Measurements from ENCODE around the gene LENG1.
A peak's percentile ranks its signal among the peaks of the same experiment; 100 is the strongest.

LENG1 gene

DNA sequence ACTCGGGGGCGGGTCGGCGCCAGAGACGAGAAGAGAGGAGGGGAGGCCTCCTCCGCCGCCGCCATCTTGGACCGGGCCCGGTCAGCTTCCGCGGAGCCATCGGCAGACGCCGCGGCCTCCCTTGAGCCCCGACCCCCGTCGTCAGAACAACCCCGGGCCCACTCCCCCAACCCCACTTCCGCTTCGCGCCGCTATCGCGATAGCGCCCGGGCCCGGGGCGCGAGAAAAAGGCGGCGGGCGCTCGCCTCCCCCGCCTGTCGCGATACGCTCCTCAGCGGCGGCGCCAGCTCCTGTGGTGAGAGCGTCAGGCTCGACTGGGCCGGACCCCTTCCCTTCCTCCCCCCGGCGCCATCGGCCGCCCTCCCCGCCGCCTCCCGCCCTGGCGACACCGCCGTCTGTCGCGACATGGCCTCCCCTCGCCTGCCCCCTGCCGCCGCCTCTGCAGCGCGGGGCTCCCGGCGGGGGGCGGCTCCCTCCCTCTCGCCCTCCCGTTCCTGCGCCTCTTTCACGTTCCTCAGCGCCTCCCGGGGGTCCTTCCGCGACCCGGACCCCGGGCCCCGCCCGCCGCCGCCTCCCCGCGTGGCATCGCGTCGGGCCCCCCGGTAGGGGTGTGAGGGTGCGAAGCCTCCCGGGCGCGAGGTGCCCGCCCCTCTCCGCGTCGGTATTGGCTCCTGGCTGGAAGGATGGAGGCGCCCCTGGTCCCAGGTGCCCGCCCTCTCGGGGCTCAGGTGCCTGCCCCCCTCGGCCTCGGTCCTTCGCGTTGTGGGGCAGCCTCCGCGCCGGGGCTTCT, 21.6 kb downstream of the LENG1 start, which contains the start of gene CNOT3:
Gene CNOT3 (plus strand): TSS at position 64 of the 790 bp plus-strand sequence. CDS start 5,217 bp downstream, outside the sequence.
- DNase-seq: peak; percentile 49

GRCh38 chr19:54136864-54137698, 22.4 kb downstream of the LENG1 start:
- peak; percentile 100 for DNase-seq

DNA sequence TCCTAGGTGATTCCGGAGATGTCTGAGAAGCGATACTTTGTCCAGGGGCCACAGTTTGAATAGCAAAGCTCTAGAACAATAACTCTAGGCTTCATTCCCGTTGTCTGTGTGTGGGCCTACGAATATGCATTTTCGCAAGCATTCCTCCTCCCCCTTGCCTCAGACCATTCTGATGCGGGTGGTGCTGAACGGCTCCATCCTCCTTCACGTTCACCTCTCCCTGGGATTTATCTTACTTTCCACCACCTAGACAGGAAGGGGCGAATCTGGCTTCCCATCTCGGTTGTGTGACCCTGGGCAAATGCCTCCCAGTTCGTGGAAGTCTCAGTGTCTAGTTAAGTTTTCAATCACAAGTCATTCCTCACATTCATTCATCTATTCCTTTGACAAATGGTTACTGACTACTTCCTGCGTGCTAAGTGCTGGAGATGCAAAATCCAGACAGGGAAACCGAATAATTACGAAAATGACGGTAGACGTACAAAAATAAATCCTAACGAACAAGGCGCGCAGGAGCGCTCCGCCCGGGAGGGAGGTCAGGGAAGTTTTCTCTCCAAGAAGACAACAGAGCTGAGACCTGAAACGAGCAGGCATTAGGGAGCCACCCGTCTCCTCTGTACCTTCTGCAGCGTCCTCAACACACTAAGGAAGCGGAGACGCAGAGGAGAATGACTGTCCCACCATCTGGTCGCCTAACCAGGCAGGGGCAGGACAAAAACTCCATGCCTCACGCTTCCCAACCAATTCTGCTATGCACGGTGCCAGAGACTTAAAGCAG, 23.2 kb downstream of the LENG1 start:
- DNase-seq: no peak

DNA sequence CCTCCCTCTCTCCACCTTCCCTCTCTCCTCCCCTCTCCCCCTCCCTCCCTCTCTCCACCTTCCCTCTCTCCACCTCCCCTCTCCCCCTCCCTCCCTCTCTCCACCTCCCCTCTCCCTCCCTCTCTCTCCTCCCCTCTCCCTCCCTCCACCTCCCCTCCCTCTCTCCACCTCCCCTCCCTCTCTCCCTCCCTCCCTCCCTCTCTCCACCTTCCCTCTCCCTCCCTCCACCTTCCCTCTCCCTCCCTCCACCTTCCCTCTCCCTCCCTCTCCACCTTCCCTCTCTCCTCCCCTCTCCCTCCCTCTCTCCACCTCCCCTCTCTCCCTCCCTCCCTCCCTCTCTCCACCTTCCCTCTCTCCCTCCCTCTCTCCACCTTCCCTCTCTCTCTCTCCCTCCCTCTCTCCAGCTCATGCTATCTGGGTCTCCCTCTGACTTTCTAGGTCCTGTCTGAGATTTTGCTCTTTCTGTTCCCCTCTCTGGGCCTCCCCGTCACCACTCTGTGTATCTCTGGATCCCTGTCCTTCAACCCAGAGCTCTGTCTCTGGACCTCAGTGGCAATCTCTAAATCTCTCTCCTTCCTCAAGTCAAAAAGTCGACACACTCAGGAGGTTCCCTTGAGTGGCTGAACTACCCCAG, 25.4 kb downstream of the LENG1 start:
- DNase-seq: no peak

- DNase-seq: no peak
These were observed 26.1 kb downstream of the LENG1 start for GRCh38 chr19:54133312-54133956.

GRCh38 chr19:54129617-54129996, 29.9 kb downstream of the LENG1 start:
- DNase-seq: no peak

GRCh38 chr19:54128796-54129616, 30.5 kb downstream of the LENG1 start:
- no peak for DNase-seq

DNA sequence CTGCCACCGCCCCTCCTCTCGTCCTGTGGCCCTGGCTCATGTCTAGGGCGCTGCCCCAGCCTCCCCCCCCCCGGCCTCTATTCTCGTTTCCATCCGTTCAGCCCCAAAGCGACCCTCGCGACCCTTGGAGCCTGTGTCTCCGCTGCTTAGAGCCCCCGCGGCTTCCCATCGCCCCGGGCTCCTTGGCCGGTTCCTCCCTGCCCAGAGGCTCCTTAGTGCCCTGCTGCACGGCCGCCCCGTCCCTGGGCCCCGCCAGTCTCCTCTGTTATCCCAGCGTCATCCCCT, 31.1 kb downstream of the LENG1 start:
- no peak for DNase-seq

DNA sequence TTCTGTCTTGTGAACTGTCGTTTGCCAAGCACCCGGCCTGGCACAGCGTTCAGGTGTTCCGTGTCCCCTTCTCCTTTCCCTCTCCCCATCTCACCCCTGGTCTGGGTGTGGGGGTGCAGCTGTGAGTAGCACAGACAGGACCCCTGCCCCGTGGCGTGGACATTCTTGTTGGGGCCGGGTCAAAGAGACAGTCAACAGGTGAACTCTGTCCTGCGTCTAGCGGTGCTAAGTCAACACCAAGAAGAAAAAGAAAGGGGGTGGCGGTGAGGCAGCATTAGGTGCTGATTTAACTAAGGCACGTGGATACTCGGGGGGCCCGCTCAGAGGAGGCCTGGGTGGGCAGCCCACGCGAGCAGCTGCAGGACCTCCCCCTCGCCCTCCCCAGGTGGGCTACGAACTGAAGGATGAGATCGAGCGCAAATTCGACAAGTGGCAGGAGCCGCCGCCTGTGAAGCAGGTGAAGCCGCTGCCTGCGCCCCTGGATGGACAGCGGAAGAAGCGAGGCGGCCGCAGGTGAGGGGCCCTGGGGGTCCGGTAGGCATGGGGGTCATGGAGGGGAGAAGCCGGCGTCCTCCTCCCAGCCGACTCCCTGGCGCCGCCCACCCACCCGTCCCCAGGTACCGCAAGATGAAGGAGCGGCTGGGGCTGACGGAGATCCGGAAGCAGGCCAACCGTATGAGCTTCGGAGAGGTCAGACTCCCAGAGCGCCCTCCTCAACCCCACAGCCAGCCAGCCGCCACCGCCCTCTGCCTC, 31.7 kb downstream of the LENG1 start:
- no peak for DNase-seq

DNA sequence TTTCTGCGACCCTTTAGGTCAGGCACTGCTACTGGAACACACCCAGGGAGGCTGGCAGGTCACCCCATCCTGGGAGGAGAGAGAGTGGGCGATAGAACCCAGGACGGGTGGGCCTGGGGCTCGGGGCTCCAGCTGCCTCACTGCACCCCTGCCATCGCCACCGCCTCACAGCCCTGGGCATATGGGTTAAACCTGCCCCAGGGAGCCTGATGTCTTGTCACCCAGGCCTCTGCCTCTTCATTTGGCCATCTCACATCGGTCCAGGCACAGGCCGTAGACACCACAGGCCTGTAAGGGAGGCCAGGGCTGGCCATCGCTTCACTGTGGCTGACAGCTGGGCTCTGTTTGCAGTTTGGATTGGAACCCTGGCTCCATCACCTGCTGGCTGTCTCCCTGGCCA, 33.8 kb downstream of the LENG1 start:
- no peak for DNase-seq

DNA sequence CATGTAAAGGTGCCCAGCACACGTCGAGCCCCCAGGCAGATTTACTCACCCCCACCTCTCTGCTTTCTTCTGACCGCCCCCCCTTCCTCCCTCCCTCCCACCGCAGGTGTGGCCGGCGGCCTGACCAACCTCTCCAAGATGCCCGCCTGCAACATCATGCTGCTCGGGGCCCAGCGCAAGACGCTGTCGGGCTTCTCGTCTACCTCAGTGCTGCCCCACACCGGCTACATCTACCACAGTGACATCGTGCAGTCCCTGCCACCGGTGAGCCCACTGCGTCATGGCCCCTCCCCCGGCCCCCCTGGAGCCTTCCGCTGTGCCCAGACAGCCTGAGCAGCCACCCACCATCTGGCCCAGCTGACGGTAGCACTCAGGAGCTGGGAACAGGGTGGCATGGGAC, 35.1 kb downstream of the LENG1 start:
- DNase-seq: no peak

GRCh38 chr19:54123682-54124081, 35.8 kb downstream of the LENG1 start:
- no peak for DNase-seq

DNA sequence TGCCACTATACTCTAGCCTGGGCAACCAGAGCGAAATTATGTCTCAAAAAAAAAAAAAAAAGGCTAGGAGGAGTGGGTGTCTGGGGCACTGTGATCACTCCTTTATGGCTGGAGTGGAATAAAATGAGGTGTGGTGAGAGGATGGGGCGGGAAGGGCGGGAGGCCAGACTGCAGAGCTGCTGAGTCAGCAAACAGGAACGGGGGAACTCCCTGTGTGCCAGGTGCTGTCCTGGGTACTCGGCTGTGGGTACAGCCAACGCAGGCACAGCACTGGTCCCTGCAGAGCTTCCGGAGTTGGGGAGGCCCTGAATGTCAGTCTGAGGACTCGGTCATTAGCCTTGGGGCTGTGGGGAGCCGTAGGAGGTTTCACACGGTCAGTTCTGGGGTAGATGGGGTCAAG, 38.3 kb downstream of the LENG1 start:
- no peak for DNase-seq

- peak; percentile 96 for DNase-seq
These were observed 44.1 kb downstream of the LENG1 start, which contains the start of the genes PRPF31 and TFPT for GRCh38 chr19:54115109-54116063. TSS of gene PRPF31 (plus strand) at chr19:54115754. CDS start at chr19:54118279, 2,525 bp downstream. TSS of gene TFPT (minus strand) at chr19:54115657. CDS start at chr19:54115269, 388 bp downstream.

DNA sequence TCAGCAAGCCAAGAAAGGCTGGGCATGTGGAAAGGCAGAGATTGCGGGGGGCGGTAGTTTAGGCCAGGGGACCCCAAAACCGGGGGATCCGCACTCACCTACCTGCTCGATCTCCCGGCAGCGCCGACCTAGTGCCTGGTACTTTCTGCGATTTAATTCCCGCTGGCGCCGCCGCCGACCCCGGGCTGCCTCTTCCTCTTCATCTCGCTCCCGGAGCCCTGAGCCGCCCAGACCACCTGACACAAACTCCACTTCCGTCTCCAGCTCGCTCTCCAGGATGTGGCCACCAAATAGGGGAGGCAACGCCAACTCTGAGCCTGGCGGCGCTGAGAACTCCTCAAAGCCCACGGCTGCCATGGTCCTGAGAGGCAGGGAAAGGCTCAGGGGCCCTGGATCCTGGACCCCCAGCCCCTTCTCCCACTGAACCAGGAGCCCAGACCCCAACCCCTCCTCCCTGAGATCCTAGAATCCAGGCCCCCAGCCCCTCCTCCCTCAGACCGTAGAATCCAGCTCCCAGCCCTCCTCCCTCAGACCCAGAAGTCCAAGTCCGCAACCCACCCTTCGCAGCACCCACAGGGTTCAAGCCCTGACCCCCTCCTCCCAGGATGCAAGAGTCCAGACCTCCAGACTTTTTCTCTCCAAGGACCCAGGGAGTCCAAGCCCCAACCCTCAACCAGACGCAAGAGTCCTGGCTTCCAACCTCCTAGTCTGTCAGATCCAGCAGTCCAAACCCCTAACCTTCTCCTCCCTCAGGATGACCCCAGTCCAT, 45.0 kb downstream of the LENG1 start:
- DNase-seq: peak; percentile 57

DNA sequence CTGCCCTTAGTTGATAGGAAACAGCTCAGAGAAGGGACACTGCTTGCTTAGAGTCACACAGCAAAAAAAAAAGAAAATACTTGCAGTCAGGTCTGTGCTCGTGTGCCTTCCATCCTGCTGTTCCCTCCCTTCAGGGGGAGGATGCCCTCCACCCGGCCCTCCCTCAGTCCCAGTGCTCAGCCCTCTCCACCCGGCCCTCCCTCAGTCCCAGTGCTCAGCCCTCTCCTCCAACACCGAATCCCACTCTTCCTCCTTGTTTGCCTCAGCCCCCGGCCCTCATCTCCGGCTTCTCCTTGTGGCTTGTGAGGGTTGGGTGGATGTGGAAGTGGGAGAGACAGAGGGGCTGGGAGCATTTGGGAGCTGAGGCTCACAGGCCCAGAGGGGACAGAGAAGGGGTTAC, 49.9 kb downstream of the LENG1 start:
- DNase-seq: no peak

DNA sequence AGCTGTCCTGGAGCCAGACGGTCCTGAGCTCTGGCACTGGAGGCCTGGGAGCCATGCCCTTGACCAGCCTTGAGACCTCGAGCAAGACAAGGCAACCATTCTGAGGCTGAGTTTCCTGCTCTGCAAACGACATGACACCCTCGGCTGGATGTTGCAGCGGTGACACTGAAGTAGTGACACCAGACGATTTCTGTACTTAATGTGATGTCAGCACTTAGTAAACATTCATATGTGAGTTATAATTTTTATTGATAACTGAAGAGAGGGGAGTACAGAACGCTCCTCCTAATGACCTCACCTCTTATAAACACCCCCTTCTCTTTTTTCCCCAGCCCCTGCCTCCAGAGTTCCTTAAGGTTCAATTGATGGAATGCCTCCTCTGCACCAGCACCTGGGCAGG, 51.0 kb downstream of the LENG1 start:
- DNase-seq: no peak

- DNase-seq: no peak
These were observed 51.5 kb downstream of the LENG1 start for GRCh38 chr19:54107876-54108490.
